Measurements from ENCODE around the gene TBC1D1. TPM values are rescaled to one million over a fixed set of nuclear protein-coding genes. Genes with fewer than 3 reads are reported as not detected.

TBC1D1 gene
- total RNA-seq, 1 donor: 101 TPM

GRCh38 chr4:38177641-38178391 is 286.9 kb downstream of the TBC1D1 start:
- DNase-seq (ENCODE audit: low read depth): peak; percentile 92
- TF ChIP-seq CTCF (IDR thresholded peaks at IDR 0.05; ENCODE audit: insufficient read depth, low read depth, low read length): no peak
- H3K4me3 ChIP-seq (ENCODE audit: low read depth, low read length): no peak overlapping the region

GRCh38 chr4:38178392-38178995 is 287.6 kb downstream of the TBC1D1 start:
- H3K4me3 ChIP-seq (ENCODE audit: low read depth, low read length): no peak overlapping the region
- no peak for DNase-seq (ENCODE audit: low read depth)
- no peak for TF ChIP-seq CTCF (IDR thresholded peaks at IDR 0.05; ENCODE audit: insufficient read depth, low read depth, low read length)

- peak; percentile 92 for TF ChIP-seq CTCF (IDR thresholded peaks at IDR 0.05; ENCODE audit: insufficient read depth, low read depth, low read length)
- peak; percentile 77 for DNase-seq (ENCODE audit: low read depth)
Observed at GRCh38 chr4:38179690-38180377, 288.9 kb downstream of the TBC1D1 start.

GRCh38 chr4:38180456-38180855 is 289.6 kb downstream of the TBC1D1 start:
- TF ChIP-seq CTCF (IDR thresholded peaks at IDR 0.05; ENCODE audit: insufficient read depth, low read depth, low read length): no peak
- no peak overlapping the region for H3K4me3 ChIP-seq (ENCODE audit: low read depth, low read length)
- no peak for DNase-seq (ENCODE audit: low read depth)

More at GRCh38 chr4:38179690-38180377, 288.9 kb downstream of the TBC1D1 start:
- H3K4me3 ChIP-seq (ENCODE audit: low read depth, low read length): no peak overlapping the region

GRCh38 chr4:38181286-38181685 is 290.4 kb downstream of the TBC1D1 start:
- DNase-seq (ENCODE audit: low read depth): no peak
- TF ChIP-seq CTCF (IDR thresholded peaks at IDR 0.05; ENCODE audit: insufficient read depth, low read depth, low read length): no peak
- H3K4me3 ChIP-seq (ENCODE audit: low read depth, low read length): no peak overlapping the region

- TF ChIP-seq CTCF (IDR thresholded peaks at IDR 0.05; ENCODE audit: insufficient read depth, low read depth, low read length): no peak
- H3K4me3 ChIP-seq (ENCODE audit: low read depth, low read length): no peak overlapping the region
- no peak for DNase-seq (ENCODE audit: low read depth)
Observed at GRCh38 chr4:38182334-38182998, 291.6 kb downstream of the TBC1D1 start.
